Testis (tissue), 3 donors: ENCODE measurements around the gene ASIC2. TPM values are rescaled to one million over a fixed set of nuclear protein-coding genes. Genes with fewer than 3 reads are reported as not detected.

Source experiments
- DNase-seq: peaks from one replicate; pipeline ENCODE4 v3.0.0-alpha.2; 2019
- H3K27ac ChIP-seq, 2 donors: fragments of 200-600 bp; sonication (generic); one replicate each; pipeline ENCODE4 v1.5.1; 2019
- H3K27me3 ChIP-seq: fragments of 200-600 bp; sonication (generic); one replicate; pipeline ENCODE4 v1.5.1; 2019
- H3K36me3 ChIP-seq: fragments of 200-600 bp; sonication (generic); one replicate; pipeline ENCODE4 v1.5.1; 2017; ENCODE audit warnings: low read depth; ENCODE audit errors: missing control alignments
- H3K4me1 ChIP-seq: fragments of 200-600 bp; sonication (generic); one replicate; pipeline ENCODE4 v1.5.1; 2019
- H3K4me3 ChIP-seq, 2 donors: fragments of 200-600 bp; sonication (generic); one replicate each; pipeline ENCODE4 v1.5.1; 2017 to 2019
- H3K9me3 ChIP-seq: fragments of 200-600 bp; sonication (generic); one replicate; pipeline ENCODE4 v1.5.1; 2017
- CTCF ChIP-seq, 3 experiments: fragments of 450-650 bp in 2 of 3; fragments of 200-600 bp in 1 of 3; sonication (generic) in 1 of 3; IDR thresholded peaks; one replicate each; pipeline ENCODE4 v1.5.1; 2016 to 2019; ENCODE audit warnings: antibody characterized with exemption in 3 of 3, mild to moderate bottlenecking in 2 of 3, moderate library complexity in 1 of 3
- POLR2A ChIP-seq: fragments of 450-650 bp; IDR thresholded peaks from one replicate; pipeline ENCODE4 v1.6.1; 2017; ENCODE audit warnings: antibody characterized with exemption, mild to moderate bottlenecking, moderate library complexity
- WGBS, 2 donors: methylation state at CpG; one replicate each; pipeline ENCODE4 v1.1.5; 2018; 5-methylcytosine and 5-hydroxymethylcytosine counted together
- intact Hi-C: fragments of 100-400 bp; cut with DNase I; formaldehyde crosslinking; loops from one replicate; pipeline ENCODE4 v1.15.1; 2023; ENCODE audit warnings: low total_unique reads
- polyA plus RNA-seq: library from polyadenylated mRNA; stranded (reverse); fragments of 350-450 nt; fragmentation: Illumina TruSeq; extraction: RNeasy Lipid Tissue Mini Kit (QIAGEN cat#74804); gene quantifications from one replicate; pipeline ENCODE4 v1.2.3, GENCODE V29; 2014; ENCODE audit warnings: low read depth, low replicate concordance; ENCODE audit not compliant: insufficient read depth
- total RNA-seq, 2 donors: library from RNA; depleted of rRNA; stranded (reverse); fragments of >200 nt; gene quantifications; one replicate each; pipeline ENCODE4 v1.2.3, GENCODE V29; 2016

Gene ASIC2
- total and polyA plus RNA-seq, 3 donors from 2014 or later, result 0.73 to 1.0 (median 0.81) TPM

GRCh38 chr17:33131620-33132019 is 161.5 kb downstream of the ASIC2 start:
- TF ChIP-seq CTCF (IDR thresholded peaks at IDR 0.05) (no peak), POLR2A (no peak)
- no peak overlapping the region for H3K27ac ChIP-seq
- H3K4me1 ChIP-seq, result no peaks in the 10 kb centered on the region
- no peaks in the 10 kb centered on the region for H3K36me3 ChIP-seq
- no peaks in the 10 kb centered on the region for H3K9me3 ChIP-seq
- H3K4me3 ChIP-seq, result no peak overlapping the region
- WGBS, 2 donors, result 90 to 92% methylated on average over 7 of the region's 7 CpGs
- no peaks in the 10 kb centered on the region for H3K27me3 ChIP-seq
- no peak for DNase-seq
- intact Hi-C loops, result no loop called here

- no peaks in the 10 kb centered on the region for H3K36me3 ChIP-seq
- no peaks in the 10 kb centered on the region for H3K4me1 ChIP-seq
- 54 to 65% methylated on average over 2 of the region's 2 CpGs for WGBS, 2 donors
- no peak overlapping the region for H3K27ac ChIP-seq
- no peak overlapping the region for H3K4me3 ChIP-seq
- intact Hi-C loops, result no loop called here
- DNase-seq, result no peak
- no peaks in the 10 kb centered on the region for H3K9me3 ChIP-seq
- no peaks in the 10 kb centered on the region for H3K27me3 ChIP-seq
- TF ChIP-seq POLR2A (no peak), CTCF (IDR thresholded peaks at IDR 0.05) (no peak)
Observed at GRCh38 chr17:33127706-33128105, 165.4 kb downstream of the ASIC2 start.

GRCh38 chr17:33126086-33126485 is 167.0 kb downstream of the ASIC2 start:
- 85 to 90% methylated on average over 4 of the region's 4 CpGs for WGBS, 2 donors
- no peak for DNase-seq
- Histone ChIP-seq H3K4me1 (no peaks in the 10 kb centered on the region), H3K27ac (no peak overlapping the region), H3K4me3 (no peak overlapping the region), H3K27me3 (no peaks in the 10 kb centered on the region), H3K36me3 (no peaks in the 10 kb centered on the region), H3K9me3 (no peaks in the 10 kb centered on the region)
- TF ChIP-seq CTCF (IDR thresholded peaks at IDR 0.05) (no peak), POLR2A (no peak)
- intact Hi-C loops, result no loop called here

- TF ChIP-seq CTCF (IDR thresholded peaks at IDR 0.05) (no peak), POLR2A (no peak)
- Histone ChIP-seq H3K4me3 (no peak overlapping the region), H3K27me3 (no peaks in the 10 kb centered on the region), H3K36me3 (no peaks in the 10 kb centered on the region), H3K27ac (no peak overlapping the region), H3K9me3 (no peaks in the 10 kb centered on the region), H3K4me1 (no peaks in the 10 kb centered on the region)
- 88% methylated on average over 3 of the region's 3 CpGs for WGBS, 2 donors
- no peak for DNase-seq
- intact Hi-C loops, result no loop called here
Observed at GRCh38 chr17:33125552-33125950, 167.5 kb downstream of the ASIC2 start.

GRCh38 chr17:33124871-33125551 is 168.1 kb downstream of the ASIC2 start:
- TF ChIP-seq POLR2A (no peak), CTCF (IDR thresholded peaks at IDR 0.05) (no peak)
- WGBS, 2 donors, result 58 to 74% methylated on average over 3 of the region's 3 CpGs

More at GRCh38 chr17:33124871-33125551, 168.1 kb downstream of the ASIC2 start:
- no peaks in the 10 kb centered on the region for H3K9me3 ChIP-seq
- no peaks in the 10 kb centered on the region for H3K4me1 ChIP-seq
- H3K27ac ChIP-seq, result no peak overlapping the region
- H3K36me3 ChIP-seq, result no peaks in the 10 kb centered on the region
- intact Hi-C loops, result no loop called here
- H3K27me3 ChIP-seq, result no peaks in the 10 kb centered on the region
- H3K4me3 ChIP-seq, result no peak overlapping the region
- DNase-seq, result no peak
